Measurements from ENCODE around the gene TFDP2.

DNA sequence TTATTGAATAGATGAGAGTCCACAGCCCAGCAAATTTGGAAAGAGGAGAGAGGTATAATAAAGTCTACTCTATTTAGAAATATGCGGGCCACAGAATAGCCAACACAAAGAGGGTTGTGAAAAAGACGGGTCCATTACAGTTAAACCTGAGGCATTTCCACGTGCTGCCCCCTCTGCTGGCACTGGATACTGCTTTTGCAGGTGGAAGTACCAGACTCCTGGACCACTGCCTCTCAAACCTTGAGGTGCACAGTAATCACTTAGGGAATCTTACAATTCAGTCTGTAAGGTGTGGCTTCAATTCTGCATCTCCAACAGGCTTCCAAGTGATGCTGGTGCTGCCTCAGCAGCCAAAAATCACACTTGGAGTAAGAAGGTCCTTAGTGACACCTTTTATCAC is 3.0 kb upstream of the TFDP2 start:
- TF ChIP-seq, protein P1, sequence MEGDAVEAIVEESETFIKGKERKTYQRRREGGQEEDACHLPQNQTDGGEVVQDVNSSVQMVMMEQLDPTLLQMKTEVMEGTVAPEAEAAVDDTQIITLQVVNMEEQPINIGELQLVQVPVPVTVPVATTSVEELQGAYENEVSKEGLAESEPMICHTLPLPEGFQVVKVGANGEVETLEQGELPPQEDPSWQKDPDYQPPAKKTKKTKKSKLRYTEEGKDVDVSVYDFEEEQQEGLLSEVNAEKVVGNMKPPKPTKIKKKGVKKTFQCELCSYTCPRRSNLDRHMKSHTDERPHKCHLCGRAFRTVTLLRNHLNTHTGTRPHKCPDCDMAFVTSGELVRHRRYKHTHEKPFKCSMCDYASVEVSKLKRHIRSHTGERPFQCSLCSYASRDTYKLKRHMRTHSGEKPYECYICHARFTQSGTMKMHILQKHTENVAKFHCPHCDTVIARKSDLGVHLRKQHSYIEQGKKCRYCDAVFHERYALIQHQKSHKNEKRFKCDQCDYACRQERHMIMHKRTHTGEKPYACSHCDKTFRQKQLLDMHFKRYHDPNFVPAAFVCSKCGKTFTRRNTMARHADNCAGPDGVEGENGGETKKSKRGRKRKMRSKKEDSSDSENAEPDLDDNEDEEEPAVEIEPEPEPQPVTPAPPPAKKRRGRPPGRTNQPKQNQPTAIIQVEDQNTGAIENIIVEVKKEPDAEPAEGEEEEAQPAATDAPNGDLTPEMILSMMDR (conservative IDR thresholded peaks at IDR 0.05; ENCODE audit: low read length): peak; percentile 56
- no peak for TF ChIP-seq EZH2phosphoT487 (IDR thresholded peaks at IDR 0.05; ENCODE audit: borderline replicate concordance)

Measured in Loucy (cell line).